NCI-H1105 treated with DMSO at 0.1 percent for 48 hours (cell line): ENCODE data around the gene BAG3.

Experiments
- DNase-seq: peaks from one replicate; lab custom pipeline; 2025; lab: John Stamatoyannopoulos, UW

The BAG3 gene

GRCh38 chr10:119667562-119668328 lies 16.6 kb downstream of the BAG3 start:
- no peak for DNase-seq

- no peak for DNase-seq
Measured at GRCh38 chr10:119668461-119668860, 17.3 kb downstream of the BAG3 start.

GRCh38 chr10:119669331-119669730 lies 18.2 kb downstream of the BAG3 start:
- DNase-seq, result no peak

- DNase-seq, result no peak
Measured at GRCh38 chr10:119669975-119670640, 18.9 kb downstream of the BAG3 start.

- DNase-seq, result no peak
Measured at GRCh38 chr10:119670717-119671116, 19.5 kb downstream of the BAG3 start.

GRCh38 chr10:119671381-119671780 lies 20.2 kb downstream of the BAG3 start:
- DNase-seq, result no peak

- no peak for DNase-seq
Measured at GRCh38 chr10:119672291-119672690, 21.1 kb downstream of the BAG3 start.

GRCh38 chr10:119673271-119673670 lies 22.1 kb downstream of the BAG3 start:
- DNase-seq, result no peak

GRCh38 chr10:119675483-119676170 lies 24.4 kb downstream of the BAG3 start:
- DNase-seq, result no peak

- no peak for DNase-seq
Measured at GRCh38 chr10:119677126-119677525, 25.9 kb downstream of the BAG3 start.

- no peak for DNase-seq
Measured at GRCh38 chr10:119677904-119678755, 26.9 kb downstream of the BAG3 start.

- DNase-seq, result no peak
Measured at GRCh38 chr10:119679480-119679829, 28.3 kb downstream of the BAG3 start.

- no peak for DNase-seq
Measured at GRCh38 chr10:119680050-119680449, 28.9 kb downstream of the BAG3 start.

- no peak for DNase-seq
Measured at GRCh38 chr10:119680650-119681081, 29.5 kb downstream of the BAG3 start.

GRCh38 chr10:119686465-119687191 lies 35.4 kb downstream of the BAG3 start:
- DNase-seq, result no peak

GRCh38 chr10:119687192-119688032 lies 36.2 kb downstream of the BAG3 start:
- no peak for DNase-seq

GRCh38 chr10:119688033-119688508 lies 36.9 kb downstream of the BAG3 start:
- no peak for DNase-seq

- no peak for DNase-seq
Measured at GRCh38 chr10:119689016-119689580, 37.9 kb downstream of the BAG3 start.

GRCh38 chr10:119691726-119692125 lies 40.5 kb downstream of the BAG3 start:
- no peak for DNase-seq
